H1 (cell line): ENCODE results near the gene SPSB3. TPM values are rescaled to one million over a fixed set of nuclear protein-coding genes. Genes with fewer than 3 reads are reported as not detected.

Source experiments
- BCL11A ChIP-seq, 2 experiments: IDR thresholded peaks; one replicate each; pipeline ENCODE4 v1.6.1; 2011; ENCODE audit warnings: low read depth in 2 of 2, low read length in 2 of 2, mild to moderate bottlenecking in 2 of 2
- JUN ChIP-seq: IDR thresholded peaks from 2 replicates; pipeline ENCODE4 v1.6.1; 2011; ENCODE audit warnings: low read depth, mild to moderate bottlenecking, improper control_type of control experiment, low read length
- RBBP5 ChIP-seq: IDR thresholded peaks from 2 replicates; pipeline ENCODE4 v1.7.1; 2012; ENCODE audit warnings: low read depth, mild to moderate bottlenecking, inconsistent platforms, low read length, moderate library complexity, borderline replicate concordance
- RFX5 ChIP-seq: IDR thresholded peaks from 2 replicates; pipeline ENCODE4 v1.6.1; 2011; ENCODE audit warnings: low read depth, low read length, improper control_type of control experiment, borderline replicate concordance
- SP1 ChIP-seq: IDR thresholded peaks from 2 replicates; pipeline ENCODE4 v1.6.1; 2011; ENCODE audit warnings: low read depth, low read length
- SP4 ChIP-seq: IDR thresholded peaks from 2 replicates; pipeline ENCODE4 v1.6.1; 2012; ENCODE audit warnings: low read length, inconsistent platforms
- TCF12 ChIP-seq: IDR thresholded peaks from 2 replicates; pipeline ENCODE4 v1.6.1; 2011; ENCODE audit warnings: low read depth, mild to moderate bottlenecking, low read length
- ZNF274 ChIP-seq: IDR thresholded peaks from 2 replicates; pipeline ENCODE4 v1.7.0; 2012; ENCODE audit warnings: low read length, borderline replicate concordance; ENCODE audit errors: extremely low read depth
- polyA plus RNA-seq, 7 experiments: library from polyadenylated mRNA; depleted of rRNA in 3 of 7; stranded (reverse) in 5 of 7; unstranded in 2 of 7; fragments of >200 nt in 5 of 7; fragments of 200-250 nt in 2 of 7; gene quantifications; 1 replicate in 5 of 7; 2 replicates in 1 of 7; 4 replicates in 1 of 7; pipeline versions ENCODE4 v1.2.1 to v1.2.3, GENCODE V29; 2011 to 2013; ENCODE audit warnings: missing spikeins in 2 of 7, mixed read lengths in 2 of 7
- total RNA-seq: library from RNA; stranded (reverse); fragmentation: NEBNext Ultra II Directional; extraction: Animal tissue kit (Norgen Biotek cat#: 25700); gene quantifications from 2 replicates; pipeline ENCODE4 v1.2.1, GENCODE V29; 2021

Gene SPSB3
- total and polyA plus RNA-seq, 2 of the 8 experiments (the other 6 are each of a cell fraction or from before 2014, with no cell fraction given) = 22.5 to 37.8 TPM

GRCh38 chr16:1821861-1822611 lies 39.7 kb upstream of the SPSB3 start (continued):
- TF ChIP-seq ZNF274 (no peak), RFX5 (no peak), TCF12 (no peak), RBBP5 (no peak), SP4 (no peak), JUN (no peak), BCL11A (IDR thresholded peaks at IDR 0.05; ENCODE audit: low read depth in 2 of 2, low read length in 2 of 2) (no peak), SP1 (no peak)
